OCI-LY3 (cell line): Measurements from ENCODE around the gene TXNL1.

Source experiments
- EZH2phosphoT487 ChIP-seq: fragments of 200-600 bp; shearing (Covaris generic); IDR thresholded peaks from 2 replicates; pipeline ENCODE4 v1.6.1; 2018; ENCODE audit warnings: antibody characterized with exemption, mixed run types, low read depth
- TF ChIP-seq, protein P1 (sequence below): fragments of 200-600, 300-600 bp; sonication (generic); IDR thresholded peaks from 2 replicates; pipeline ENCODE4 v1.5.1; 2014; ENCODE audit warnings: antibody characterized with exemption, low read length, low read depth

DNA sequence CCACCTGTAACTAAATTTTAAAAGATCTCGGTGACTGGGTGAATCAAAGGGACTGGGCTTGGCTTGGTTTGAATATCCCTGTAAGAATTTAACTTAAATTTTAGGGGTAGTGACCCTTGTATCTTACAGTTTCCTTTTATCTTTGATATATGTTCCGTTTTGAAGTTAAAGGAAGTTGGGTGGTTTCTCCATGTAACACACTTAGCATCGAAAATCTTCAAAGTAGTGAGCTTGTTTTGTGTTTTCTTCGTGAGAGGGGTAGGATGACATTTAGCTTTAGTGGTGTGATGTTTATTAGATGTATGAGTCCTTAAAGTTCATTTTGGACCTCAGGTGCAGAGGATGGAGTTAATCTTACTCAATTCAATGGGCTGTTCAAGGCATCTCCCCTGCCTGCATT is 14.4 kb upstream of the TXNL1 start:
- TF ChIP-seq, protein P1, sequence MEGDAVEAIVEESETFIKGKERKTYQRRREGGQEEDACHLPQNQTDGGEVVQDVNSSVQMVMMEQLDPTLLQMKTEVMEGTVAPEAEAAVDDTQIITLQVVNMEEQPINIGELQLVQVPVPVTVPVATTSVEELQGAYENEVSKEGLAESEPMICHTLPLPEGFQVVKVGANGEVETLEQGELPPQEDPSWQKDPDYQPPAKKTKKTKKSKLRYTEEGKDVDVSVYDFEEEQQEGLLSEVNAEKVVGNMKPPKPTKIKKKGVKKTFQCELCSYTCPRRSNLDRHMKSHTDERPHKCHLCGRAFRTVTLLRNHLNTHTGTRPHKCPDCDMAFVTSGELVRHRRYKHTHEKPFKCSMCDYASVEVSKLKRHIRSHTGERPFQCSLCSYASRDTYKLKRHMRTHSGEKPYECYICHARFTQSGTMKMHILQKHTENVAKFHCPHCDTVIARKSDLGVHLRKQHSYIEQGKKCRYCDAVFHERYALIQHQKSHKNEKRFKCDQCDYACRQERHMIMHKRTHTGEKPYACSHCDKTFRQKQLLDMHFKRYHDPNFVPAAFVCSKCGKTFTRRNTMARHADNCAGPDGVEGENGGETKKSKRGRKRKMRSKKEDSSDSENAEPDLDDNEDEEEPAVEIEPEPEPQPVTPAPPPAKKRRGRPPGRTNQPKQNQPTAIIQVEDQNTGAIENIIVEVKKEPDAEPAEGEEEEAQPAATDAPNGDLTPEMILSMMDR = no peak
- TF ChIP-seq EZH2phosphoT487 = no peak
